HPDE6-E6E7 (cell line): ENCODE measurements around the gene CHST10.

Source experiments
- DNase-seq: peaks from one replicate; pipeline ENCODE4 v3.0.0; 2011; ENCODE audit warnings: missing footprints; ENCODE audit errors: extremely low spot score

Gene CHST10

DNA sequence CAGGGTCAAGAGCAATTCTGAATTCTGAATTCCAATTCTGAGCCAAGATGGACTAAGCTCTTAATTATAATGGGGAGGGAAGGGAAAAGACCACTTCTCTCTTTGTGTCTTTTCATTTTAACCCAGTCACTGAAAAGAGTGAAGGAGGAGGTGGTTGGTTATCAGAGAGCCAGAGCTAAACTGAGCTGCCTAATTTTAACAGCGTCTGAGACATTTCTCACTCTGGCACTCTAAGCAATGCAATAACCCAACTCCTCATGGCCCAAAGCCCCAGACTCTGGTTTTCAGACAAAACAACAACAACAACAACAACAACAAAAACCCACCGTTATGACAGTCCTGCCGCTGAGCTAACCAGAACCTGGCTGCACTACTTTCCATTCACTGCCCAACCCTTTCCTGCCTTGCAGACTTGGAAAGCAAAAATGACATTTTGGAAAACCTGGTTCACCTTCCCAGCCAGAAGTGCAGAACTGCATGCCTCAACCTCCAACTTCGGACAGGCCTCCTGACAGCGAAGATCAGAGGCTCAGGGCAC is 1.0 kb downstream of the CHST10 start:
- no peak for DNase-seq

DNA sequence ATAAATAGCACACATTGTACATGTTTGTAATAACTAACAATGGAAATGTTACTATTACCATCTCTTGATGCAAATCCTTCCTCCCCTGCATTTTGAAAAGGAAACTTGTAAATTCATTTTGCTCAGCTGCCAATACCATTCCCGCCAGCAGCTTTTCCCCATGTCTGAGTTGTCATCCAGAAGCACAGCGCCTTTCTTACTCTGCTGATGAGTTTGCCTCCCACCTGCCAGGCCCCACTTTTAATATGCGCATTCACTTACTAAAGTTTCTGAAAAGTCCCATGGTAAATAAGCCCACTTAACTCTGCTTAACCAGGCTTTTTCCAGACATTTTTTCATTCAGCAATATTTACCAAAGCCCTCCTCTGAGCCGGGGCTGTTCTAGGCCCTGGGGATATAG is 3.9 kb downstream of the CHST10 start:
- DNase-seq: no peak

DNA sequence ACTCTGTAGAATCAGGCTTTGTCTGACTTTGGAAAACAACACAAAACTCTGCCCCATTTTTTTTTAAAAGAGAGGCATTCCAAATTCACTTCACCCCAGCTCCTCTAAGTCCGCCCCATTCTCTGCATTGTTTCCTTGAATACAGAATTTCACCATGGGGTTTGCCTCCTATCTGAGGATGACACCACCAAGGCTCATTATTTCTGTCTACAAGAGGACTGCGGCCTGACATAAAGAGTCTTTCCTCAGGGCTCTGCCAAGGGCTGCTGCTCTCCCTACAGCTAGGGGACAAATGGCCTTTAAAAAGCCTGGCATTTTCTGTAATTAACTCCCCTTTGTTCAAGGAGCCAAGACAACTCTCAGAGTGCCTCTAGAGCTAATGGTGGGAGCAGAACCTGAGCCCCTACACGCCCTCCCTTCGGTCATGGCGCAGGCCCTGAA is 4.6 kb downstream of the CHST10 start:
- no peak for DNase-seq

DNA sequence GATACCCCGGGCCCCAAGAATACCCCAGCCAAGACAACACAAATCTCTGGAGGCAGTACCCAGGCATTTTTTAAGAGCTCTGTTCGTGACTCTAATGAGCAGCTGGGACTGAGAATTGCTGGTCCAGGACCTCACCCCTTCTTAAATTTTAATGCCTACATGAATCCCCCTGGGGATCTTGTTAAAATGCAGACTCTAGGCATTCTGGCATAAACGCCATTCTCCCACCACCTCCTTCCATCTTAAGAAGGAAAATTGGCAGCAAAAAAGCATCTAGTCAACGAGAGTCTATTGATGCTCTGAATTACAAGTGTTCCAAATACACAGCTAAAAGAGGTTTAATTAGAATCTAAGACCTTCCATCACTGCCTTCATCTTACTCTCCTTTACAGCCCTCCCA is 5.0 kb downstream of the CHST10 start:
- no peak for DNase-seq

DNA sequence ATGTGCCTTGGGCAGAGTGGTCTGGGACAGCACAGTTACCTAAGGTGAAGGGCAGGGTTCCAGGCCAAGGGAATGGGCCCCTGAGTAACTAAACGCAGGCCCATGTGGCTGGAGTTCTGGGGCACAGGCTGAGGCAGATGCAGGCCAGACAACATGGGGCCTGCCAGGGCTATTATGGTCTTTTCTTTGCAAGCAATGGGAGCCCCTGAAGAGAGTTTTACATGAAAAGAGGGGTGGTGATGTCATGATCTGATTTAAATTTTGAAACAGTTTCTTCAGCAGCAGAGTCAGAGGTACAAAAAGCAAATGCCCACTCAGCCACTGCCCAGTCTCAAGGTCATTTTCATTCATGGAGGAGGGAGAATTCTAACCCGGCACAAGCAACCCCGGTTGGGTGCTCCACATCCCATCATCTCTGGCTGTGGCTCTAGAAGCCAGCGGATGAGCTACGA is 5.6 kb downstream of the CHST10 start:
- no peak for DNase-seq

DNA sequence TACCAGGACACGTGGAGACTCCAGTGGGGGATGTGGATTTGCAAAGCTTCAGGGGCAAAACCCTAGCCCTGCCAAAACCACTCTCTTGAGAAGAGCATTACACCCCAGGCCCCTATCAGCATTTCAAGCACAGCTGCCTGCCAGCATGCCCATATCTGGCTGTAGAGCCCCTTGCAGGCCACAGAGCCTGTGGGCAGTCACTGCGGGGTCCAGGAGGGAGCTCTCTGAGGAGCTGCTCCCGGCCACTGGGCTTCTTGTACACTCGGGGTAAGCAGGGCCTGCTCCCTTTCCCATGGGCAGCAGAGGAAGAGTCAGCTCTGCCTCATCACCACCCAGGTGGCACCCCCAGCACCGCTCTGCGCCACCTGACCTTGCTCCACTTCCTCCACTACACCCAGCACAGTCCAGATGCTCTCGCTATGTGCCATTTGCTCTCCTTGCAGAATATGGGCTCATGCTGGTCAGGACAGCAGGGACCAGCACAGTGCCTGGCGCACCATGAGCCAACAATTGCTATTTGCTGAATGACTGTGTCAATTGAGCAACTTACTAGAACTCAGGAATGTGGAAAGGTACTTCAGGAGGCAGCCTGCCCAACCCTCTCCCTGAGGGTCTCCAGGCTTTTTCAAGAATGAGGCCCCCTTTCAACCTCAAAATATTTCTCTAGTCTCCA is 7.4 kb downstream of the CHST10 start:
- no peak for DNase-seq

DNA sequence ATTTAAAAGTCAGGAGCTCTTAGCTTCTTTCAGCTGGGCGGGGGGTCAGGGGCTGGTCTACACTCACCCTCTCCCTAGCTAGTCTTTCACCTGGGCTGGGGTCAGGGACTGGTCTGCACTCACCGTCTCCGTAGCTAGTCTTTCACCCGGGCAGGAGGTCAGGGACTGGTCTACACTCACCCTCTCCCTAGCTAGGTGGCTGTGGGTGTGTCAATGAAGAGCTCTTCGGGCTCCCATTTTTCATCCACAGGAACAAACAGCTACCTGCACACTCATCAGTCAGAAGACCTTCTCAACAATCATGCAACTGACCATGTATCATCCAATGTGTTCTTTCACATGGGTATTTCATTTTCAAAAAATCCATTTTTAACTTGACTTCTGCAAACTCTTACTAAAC is 8.0 kb downstream of the CHST10 start:
- no peak for DNase-seq

DNA sequence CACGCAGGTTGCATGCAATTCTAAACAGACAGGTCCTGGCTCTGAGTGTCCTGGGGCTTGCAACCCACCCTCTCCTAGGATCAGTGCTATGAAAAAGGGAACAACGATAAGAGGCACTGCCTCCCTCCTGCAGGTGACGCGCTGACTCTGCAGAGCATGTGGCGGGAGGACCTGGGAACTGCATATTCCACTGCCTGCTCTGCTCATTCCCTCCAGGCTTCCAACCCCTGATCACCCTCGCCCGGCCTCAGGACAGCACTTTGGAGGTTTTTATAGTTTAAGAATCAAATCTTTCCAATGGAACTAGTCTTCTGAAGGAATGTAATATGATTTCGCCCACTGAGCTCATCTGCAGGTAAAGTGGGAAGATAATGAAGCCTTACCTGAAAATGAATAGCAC is 8.5 kb downstream of the CHST10 start:
- no peak for DNase-seq

DNA sequence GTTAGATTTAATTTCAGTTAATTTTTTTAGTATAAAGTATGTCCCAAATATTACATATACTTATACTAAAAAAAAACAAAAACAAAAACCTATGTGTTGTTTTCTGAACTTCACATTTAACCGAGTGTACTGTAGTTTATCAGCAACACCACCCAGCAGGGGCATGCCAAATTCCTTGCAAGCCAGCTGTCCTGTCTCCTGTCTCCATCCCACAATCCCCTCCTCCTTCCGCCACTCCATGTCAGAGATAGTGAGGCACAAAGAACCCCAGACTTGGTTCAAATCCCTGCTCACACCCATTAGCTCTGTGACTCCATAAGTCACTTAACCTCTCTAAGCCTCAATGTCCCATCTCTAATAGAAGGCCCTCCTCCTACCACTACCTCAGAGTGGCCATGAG is 9.4 kb downstream of the CHST10 start:
- DNase-seq: no peak

DNA sequence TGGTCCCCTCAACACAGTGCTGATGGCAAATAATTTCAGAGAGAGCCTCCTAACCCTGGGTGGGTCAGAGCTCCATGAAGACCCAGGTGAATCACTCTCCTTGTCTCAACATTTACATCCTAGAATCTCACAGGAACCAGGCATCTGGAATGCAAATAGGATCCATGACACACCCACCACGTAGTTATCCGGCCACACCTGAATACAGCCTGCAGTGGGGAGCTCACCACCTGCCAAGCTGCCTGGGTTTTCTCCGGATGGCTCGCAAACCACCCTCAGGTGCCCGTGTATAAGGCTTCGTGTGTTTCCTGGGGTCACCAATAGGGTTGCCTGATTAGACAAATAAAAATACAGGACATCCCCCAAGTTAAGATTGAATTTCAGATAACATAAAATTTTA is 9.9 kb downstream of the CHST10 start:
- no peak for DNase-seq

DNA sequence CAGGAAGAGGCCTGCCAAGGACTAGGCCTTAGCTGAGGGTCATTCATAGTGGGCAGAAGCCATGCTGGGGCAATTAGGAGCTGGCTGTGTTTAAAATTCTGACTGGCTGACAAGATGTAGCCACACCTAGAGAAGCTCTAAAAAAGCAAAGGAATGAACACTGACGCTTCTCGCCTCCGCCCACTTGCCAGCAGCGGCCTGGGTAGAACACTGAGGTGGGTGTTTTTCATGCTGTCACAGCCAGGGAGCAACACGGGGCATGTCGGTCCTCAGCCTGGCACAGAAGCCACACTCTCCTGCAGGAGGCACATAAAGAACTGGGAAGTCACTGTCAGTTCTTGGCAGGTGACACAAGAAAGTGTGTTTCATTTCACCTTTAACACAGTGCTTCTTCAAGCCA is 10.4 kb downstream of the CHST10 start:
- no peak for DNase-seq

DNA sequence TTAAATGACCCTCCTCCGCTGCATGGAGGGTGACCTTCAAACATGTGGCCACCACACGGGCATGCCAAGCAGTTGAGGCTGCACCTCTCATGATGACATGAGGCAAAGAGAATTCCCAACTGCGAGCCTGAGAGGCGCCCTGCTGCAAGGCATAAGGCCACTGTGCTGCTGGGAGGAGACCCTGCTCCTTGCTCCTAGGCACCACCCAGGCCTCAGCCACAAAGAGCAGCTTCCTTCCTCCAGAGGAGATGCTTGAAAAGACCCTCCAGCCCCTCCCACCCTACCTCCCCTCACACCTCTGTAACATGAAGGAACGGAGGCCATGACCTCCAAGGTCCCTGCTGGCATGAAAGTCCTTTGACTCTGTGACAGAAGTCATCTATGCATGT is 11.4 kb downstream of the CHST10 start:
- DNase-seq: no peak

DNA sequence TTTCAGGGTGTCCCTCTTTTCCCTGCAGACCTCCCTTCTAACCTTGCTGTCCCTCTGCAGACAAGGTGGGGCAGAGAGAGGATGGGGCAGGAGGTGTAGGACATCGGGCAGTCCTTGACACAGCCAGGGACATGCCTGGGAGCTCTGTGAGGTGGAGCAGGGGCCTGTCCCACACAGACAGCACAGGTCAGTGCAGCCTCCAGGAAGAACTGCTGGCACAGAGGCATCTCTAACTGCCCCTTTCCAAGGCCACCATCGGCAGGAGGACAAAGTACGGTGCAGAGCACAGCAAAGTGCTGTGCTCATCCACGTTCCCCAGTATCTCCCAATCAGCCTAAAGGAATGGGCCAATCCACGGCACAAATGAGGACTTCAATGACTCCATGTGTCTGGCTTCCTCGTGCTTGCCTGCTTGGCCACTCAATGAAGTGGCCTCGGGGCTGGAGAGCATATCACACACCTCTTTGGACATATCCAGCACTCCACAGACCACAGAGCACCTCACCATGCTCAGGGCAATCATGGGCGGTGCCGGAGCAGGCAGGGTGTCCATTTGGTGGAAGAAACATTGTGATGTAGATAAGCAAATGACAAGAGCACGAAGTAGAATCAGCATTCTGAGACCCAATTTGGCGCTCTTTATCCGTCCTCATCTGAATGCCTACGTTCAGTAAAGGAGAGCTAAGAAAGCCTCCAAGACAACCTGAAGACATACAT is 11.9 kb downstream of the CHST10 start:
- no peak for DNase-seq

DNA sequence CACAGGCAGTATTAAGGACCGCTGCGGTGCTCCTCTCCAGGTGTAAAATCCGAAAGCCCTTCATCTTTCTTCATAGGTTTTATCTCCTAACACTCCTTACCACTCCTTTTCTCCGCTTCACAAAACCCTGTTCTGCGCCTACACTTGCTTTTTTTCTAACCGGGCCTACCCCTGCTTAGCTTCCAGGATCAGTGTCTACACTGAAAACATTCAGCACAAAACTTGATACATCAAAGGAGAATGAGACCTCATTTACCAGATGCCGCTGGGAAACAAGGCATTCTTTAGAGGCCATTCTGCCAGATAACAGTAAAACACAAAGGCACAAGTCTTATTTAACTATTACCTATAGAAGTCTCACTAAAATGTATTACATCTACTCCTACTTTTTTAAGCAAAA is 13.1 kb downstream of the CHST10 start:
- DNase-seq: no peak

DNA sequence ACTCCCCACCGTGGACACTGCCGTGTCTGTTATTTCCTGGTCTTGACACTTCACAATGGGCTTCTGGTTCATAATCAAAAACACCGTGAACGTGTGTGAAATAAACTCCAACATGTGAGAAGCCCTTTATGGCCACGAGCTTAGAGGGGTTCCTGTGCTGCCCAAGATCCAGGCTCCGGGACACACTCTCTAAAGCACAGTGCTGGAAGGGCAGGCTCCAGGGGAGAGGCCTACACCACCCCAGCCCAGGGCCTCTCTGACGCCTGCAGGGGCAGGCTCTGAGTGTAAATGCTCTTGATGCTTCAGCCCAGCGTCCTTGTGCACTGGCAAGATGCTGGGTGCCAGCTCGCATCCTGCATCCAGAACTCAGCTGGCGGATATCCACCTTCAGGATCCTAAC is 13.7 kb downstream of the CHST10 start:
- DNase-seq: no peak

DNA sequence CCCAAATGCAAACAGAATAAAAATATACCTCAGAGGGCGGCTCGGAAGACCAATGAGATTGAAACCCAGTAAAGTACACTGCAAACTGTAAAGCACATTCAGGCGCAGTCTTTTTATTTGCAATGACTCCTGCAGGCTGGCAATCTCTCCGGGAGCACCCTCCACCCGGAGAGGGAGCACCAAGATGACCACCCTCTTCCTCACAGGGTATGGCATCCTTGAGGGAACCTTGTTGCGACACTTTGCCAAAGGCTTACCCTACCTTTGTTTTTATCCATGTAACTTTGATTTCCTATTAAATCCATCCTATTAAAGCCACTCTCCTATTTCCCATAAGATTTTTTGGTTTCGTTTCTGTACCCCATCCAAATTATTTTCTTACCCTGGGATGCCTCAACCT is 16.2 kb downstream of the CHST10 start:
- DNase-seq: no peak

DNA sequence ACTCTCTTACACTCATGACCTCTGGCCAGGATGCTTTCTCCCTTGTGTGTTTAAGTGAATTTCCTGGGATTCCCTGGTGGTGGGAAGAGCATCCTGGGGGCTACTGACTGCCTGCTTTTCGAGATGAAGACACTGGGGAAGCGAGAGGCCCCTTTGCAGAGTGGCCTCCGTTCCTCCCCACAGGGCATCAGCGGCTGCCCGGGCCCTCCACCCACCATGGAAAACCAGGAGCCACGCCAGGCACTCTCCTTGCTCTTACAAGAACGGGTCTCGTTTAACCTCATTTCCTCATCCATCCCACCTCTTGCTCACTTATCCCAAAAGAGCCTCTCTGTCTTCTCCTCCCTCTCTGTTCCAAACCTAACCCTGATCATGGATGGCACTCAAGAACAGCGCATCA is 17.8 kb downstream of the CHST10 start:
- DNase-seq: no peak

DNA sequence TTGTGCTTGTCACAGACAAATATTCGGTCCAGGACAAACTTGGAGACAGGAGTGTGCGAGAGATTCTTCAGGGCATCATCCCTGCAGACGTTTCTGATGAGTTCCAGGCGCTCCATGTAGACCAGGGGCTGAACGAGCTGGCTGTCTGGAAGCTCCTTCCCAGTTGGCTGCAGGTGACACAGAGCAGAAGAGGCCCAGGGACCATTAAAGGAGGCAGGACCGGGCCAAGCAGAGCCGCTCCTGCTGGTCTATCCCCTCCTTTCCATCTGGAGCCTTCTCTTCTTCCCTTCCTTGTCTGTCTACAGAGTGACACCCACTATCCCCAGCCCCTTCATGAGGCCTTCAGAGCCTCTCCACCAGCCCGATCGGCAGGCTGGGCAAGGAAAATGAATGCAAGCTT is 19.5 kb downstream of the CHST10 start:
- no peak for DNase-seq

DNA sequence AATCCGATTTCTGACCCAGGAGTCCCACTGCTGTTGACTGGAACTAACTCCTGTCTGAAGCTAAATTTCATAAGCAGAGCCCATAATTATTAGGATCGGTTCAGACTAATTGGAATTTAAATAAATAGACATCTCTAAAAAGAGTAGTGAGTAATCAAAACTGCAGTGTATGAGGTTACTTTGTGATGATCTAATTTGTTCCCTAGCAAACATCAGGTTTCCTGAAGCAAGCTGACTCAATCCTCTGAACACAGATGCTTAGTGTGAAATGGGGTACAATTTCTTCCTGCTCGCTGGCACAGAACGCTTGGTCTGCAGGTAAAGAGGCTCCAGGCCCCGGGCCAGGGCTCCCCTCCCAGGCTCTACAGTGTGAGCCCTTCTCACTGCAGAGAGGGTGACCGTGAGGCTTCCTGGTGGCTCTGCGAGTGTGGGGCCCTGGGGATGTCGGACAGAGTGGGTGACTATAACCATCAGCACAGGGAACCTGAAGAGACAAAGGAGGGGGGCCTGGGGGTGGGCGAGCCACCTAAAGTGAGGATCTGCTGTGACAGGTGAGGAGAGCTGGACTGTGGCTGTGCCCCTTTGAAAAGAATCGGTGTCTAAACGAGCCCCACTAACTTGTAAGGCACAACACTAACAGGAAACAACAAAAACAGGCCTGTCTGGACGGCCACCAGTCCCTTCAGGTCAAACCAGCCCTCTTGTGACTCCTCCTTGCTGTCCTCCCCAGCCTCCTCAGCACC is 20.2 kb downstream of the CHST10 start:
- DNase-seq: no peak

DNA sequence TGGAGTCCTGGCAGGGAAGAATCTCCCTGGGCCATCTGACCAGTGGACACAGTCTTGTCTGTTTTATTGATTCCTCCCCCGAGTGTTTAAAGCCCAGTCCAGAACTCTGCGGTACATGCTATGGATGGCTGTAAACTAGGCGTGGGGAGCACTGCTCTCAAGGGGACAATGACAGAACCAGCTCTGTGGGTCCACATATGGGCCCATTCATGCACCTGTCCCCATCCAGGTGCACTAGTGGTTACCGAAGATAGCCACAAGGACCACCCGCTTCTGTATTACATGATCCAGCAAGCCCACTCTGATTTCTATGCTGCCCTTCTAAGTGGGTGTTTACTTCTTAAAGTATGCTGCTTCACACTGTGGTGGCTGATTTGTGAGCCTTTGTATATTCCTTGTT is 21.0 kb downstream of the CHST10 start:
- no peak for DNase-seq

DNA sequence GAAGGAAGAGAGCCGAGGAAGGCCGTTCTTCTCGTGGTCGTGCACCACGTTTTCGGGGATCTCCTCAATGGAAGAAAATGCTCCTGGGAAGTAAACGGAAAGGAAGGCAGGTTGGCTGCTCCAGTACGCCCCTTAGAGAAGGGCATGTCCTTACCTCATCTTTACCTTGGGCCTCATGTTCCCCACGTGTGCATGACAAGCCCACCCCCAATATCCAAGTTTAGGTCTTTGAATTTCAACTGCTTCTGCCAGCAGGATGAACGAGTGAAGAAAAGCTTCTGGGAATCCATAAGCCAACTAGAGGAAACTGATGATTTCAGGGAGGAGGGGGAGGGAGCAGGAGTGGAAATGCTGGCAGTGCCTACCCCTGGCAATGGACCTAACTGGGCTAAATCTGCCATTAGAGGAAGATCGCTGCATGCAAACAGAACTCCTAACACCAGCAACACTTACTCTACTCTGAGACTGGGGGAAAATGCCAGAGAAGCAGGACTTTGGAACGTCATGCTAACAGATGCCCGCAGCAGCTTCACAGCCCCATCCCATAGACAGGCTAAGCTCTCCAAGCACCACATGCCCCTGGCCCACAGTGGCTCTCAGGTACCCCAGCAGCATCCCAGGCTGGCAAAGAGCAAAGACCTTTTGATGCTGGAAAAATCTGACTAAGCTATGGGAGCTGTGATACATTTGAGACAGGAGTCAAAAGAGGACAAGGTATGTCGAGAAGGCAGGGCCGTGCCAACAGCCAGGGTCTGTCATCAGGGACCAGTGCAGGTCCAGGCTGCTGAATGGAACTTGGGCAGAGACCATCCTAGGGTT is 21.7 kb downstream of the CHST10 start:
- no peak for DNase-seq

DNA sequence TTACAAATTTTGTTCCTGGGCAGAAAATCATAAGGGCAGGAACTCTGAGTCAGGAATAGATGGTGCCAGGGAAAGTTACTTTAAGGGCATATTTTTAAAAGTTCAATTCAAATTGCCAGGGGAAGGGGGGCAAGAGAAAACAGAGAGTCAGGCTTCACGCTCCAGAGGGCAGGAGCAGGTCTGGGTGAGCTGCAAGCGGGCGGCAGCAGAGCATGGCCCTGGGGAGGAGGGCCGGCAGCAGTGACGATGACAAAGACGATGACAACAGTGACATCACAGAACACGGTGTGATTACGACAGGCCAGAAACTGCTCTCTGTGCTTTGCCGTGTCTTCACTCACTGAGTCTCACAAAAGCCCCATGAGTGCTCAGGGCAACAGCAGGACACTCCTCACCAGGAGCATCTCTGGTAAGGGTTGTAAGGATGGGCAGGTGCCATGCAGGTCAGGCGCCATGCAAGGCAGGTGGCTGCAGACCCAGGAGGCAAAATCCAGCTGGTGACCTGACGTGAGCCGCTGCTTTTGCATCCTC is 23.3 kb downstream of the CHST10 start:
- DNase-seq: no peak
